Transverse colon (tissue), 4 donors: ENCODE results near the gene NYNRIN. TPM values are rescaled to one million over a fixed set of nuclear protein-coding genes. Genes with fewer than 3 reads are reported as not detected.

Experiments
- DNase-seq: peaks from one replicate; pipeline ENCODE4 v3.0.0-alpha.2; 2019
- H3K27ac ChIP-seq, 4 donors: fragments of 200-600 bp; sonication (generic); 2 replicates each; pipeline ENCODE4 v1.5.1; 2016 to 2018; ENCODE audit warnings: inconsistent platforms in 4 of 4
- H3K27me3 ChIP-seq: fragments of 200-600 bp; sonication (generic); 2 replicates; pipeline ENCODE4 v1.5.1; 2017; ENCODE audit warnings: inconsistent platforms
- H3K36me3 ChIP-seq, 4 donors: fragments of 200-600 bp; sonication (generic); 2 replicates each; pipeline ENCODE4 v1.5.1; 2017 to 2019; ENCODE audit warnings: inconsistent platforms in 4 of 4
- H3K4me1 ChIP-seq, 4 donors: fragments of 200-600 bp; sonication (generic); 2 replicates each; pipeline ENCODE4 v1.5.1; 2017 to 2020; ENCODE audit warnings: inconsistent platforms in 4 of 4
- H3K4me3 ChIP-seq, 4 donors: fragments of 200-600 bp; sonication (generic); 1 replicate in 1 of 4; 2 replicates in 3 of 4; pipeline versions ENCODE4 v1.5.1 to v1.6.1; 2017 to 2019; ENCODE audit warnings: inconsistent platforms in 4 of 4
- H3K9me3 ChIP-seq, 2 donors: fragments of 200-600 bp; sonication (generic); 2 replicates each; pipeline ENCODE4 v1.5.1; 2017 to 2019; ENCODE audit warnings: inconsistent platforms in 2 of 2
- CTCF ChIP-seq, 5 experiments: fragments of 200-600 bp in 3 of 5; fragments of 450-650 bp in 2 of 5; sonication (generic) in 3 of 5; IDR thresholded peaks; 1 replicate in 2 of 5; 2 replicates in 3 of 5; pipeline ENCODE4 v1.5.1; 2016 to 2017; ENCODE audit warnings: antibody characterized with exemption in 5 of 5, inconsistent platforms in 3 of 5, mild to moderate bottlenecking in 2 of 5, moderate library complexity in 1 of 5
- EP300 ChIP-seq: sonication (generic); formaldehyde crosslinking; IDR thresholded peaks from one replicate; pipeline ENCODE4 v1.6.1; 2017; ENCODE audit warnings: antibody characterized with exemption, low read depth
- POLR2A ChIP-seq: fragments of 450-650 bp; IDR thresholded peaks from one replicate; pipeline ENCODE4 v1.6.1; 2016; ENCODE audit warnings: antibody characterized with exemption, mild to moderate bottlenecking, moderate library complexity
- POLR2AphosphoS5 ChIP-seq, 3 donors: sonication (generic); formaldehyde crosslinking; IDR thresholded peaks; one replicate each; pipeline ENCODE4 v1.6.1; 2016; ENCODE audit warnings: antibody characterized with exemption in 3 of 3
- WGBS, 2 donors: methylation state at CpG; one replicate each; pipeline ENCODE4 v1.1.5; 2018; ENCODE audit warnings: low coverage in 1 of 2; 5-methylcytosine and 5-hydroxymethylcytosine counted together
- in situ Hi-C, 4 donors: fragments of 200-750 bp; cut with MboI; loops; one replicate each; pipeline versions ENCODE4 v1.15.0 to v1.15.1; 2017; ENCODE audit warnings: low sequenced_read_pairs in 3 of 4, low pct_ligation_motif_present in 1 of 4, low pct_unique_long_range_greater_than_20kb in 1 of 4
- intact Hi-C: fragments of 100-400 bp; cut with DNase I; formaldehyde crosslinking; loops from one replicate; pipeline ENCODE4 v1.15.1; 2023; ENCODE audit warnings: low total_unique reads
- total RNA-seq, 4 donors: library from RNA; depleted of rRNA; stranded (reverse); fragments of >200 nt; gene quantifications; one replicate each; pipeline ENCODE4 v1.1.0, GENCODE V29; 2016

The NYNRIN gene
- total RNA-seq, 4 donors from 2014 or later: 2.6 to 11.4 (median 9.0) TPM

DNA sequence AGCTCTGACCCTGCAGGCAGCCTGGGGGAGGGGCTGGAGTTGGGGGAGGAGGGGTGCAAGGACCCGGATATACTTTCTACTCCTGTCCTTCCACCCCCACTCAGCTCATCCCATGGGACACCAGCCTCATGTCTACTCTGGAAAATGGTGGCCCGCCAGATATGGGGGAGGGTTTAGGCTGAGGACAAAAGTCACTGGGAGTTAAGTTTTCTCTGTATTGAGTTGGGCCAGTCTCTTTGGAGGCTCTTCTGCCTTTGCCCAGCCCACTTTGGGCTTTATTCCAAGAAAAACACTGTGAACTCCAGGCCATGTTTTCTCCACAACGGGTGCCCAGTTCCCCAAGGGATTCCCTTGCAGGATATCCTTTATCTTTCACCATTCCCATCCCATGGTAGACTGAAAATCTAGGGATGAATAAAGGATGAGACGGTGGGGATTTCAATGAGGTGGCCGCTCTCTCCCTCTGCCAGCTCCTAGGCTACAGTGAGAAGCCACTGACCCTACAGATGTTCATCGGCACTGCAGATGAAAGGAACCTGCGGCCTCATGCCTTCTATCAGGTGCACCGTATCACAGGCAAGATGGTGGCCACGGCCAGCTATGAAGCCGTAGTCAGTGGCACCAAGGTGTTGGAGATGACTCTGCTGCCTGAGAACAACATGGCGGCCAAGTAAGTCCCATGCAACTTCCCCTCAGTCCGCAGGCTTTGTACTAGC, 25.9 kb upstream of the NYNRIN start:
- no peak for DNase-seq
- H3K27ac ChIP-seq: no peak overlapping the region
- no peak for TF ChIP-seq POLR2A
- TF ChIP-seq POLR2AphosphoS5 (IDR thresholded peaks at IDR 0.05): no peak
- TF ChIP-seq EP300: no peak
- TF ChIP-seq CTCF (IDR thresholded peaks at IDR 0.05): no peak
- H3K9me3 ChIP-seq: no peaks in the 10 kb centered on the region
- peaks cover 0 to 19% (median 7%) of the 10 kb centered on the region in 4 donors for H3K4me1 ChIP-seq
- peaks cover 11% of the 10 kb centered on the region for H3K27me3 ChIP-seq
- in situ Hi-C loops: no loop called here
- intact Hi-C loops: no loop called here
- 83 to 90% methylated on average over 2 to 12 of the region's 12 CpGs for WGBS, 2 donors
- H3K4me3 ChIP-seq: no peak overlapping the region
- peaks cover 0 to 4% (median 0%) of the 10 kb centered on the region in 4 donors for H3K36me3 ChIP-seq

GRCh38 chr14:24376448-24377070, 22.2 kb upstream of the NYNRIN start:
- Histone ChIP-seq H3K27ac (no peak overlapping the region), H3K36me3 (peaks cover 0 to 4% (median 0%) of the 10 kb centered on the region in 4 donors)

GRCh38 chr14:24377126-24377525, 21.7 kb upstream of the NYNRIN start:
- WGBS, 2 donors: 85% methylated on average over 7 of the region's 7 CpGs; no CpG with 5 or more reads in 1 of the 2 donors
- intact Hi-C loops: no loop called here
- H3K27ac ChIP-seq: no peak overlapping the region
- TF ChIP-seq CTCF (IDR thresholded peaks at IDR 0.05): no peak
- TF ChIP-seq POLR2AphosphoS5 (IDR thresholded peaks at IDR 0.05): no peak
- no peak for TF ChIP-seq EP300
- TF ChIP-seq POLR2A: no peak
- no peak overlapping the region for H3K4me3 ChIP-seq
- no peaks in the 10 kb centered on the region for H3K9me3 ChIP-seq
- H3K4me1 ChIP-seq: peaks cover 0 to 7% (median 0%) of the 10 kb centered on the region in 4 donors
- peaks cover 0 to 4% (median 0%) of the 10 kb centered on the region in 4 donors for H3K36me3 ChIP-seq
- no peaks in the 10 kb centered on the region for H3K27me3 ChIP-seq
- in situ Hi-C loops: no loop called here
- DNase-seq: no peak

More at GRCh38 chr14:24376448-24377070, 22.2 kb upstream of the NYNRIN start:
- peaks cover 0 to 7% (median 0%) of the 10 kb centered on the region in 4 donors for H3K4me1 ChIP-seq
- no peak for DNase-seq
- no peak overlapping the region for H3K4me3 ChIP-seq
- H3K9me3 ChIP-seq: no peaks in the 10 kb centered on the region
- 67 to 83% methylated on average over 6 to 16 of the region's 16 CpGs for WGBS, 2 donors
- no peaks in the 10 kb centered on the region for H3K27me3 ChIP-seq
- in situ Hi-C loops (no loop called here), intact Hi-C loops (no loop called here)
- TF ChIP-seq POLR2AphosphoS5 (IDR thresholded peaks at IDR 0.05): no peak
- no peak for TF ChIP-seq EP300
- no peak for TF ChIP-seq POLR2A
- no peak for TF ChIP-seq CTCF (IDR thresholded peaks at IDR 0.05)

DNA sequence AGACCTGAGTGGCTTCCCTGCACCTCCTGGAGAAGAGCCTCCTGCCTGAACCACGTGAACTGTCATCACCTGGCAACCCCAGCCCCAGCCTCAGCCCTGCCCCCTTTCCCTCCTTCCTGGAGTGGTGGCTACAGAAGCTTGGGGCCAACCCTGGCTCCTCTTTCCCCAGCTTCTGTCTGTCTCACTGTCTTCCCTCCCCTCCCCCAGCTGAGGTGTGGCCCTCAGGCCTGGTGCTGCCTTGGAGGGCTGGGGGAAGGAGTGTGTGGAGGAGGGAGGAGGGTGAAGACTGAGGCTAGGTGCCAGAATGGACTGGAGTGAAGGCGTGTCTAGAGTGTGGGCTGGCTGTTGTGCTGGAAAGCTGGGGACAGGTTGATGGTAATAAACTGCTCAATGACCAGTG, 21.1 kb upstream of the NYNRIN start:
- Histone ChIP-seq H3K9me3 (no peaks in the 10 kb centered on the region), H3K27ac (no peak overlapping the region), H3K27me3 (no peaks in the 10 kb centered on the region), H3K4me3 (no peak overlapping the region), H3K36me3 (peaks cover 0 to 4% (median 0%) of the 10 kb centered on the region in 4 donors), H3K4me1 (peaks cover 0 to 7% (median 0%) of the 10 kb centered on the region in 4 donors)
- no peak for TF ChIP-seq EP300
- TF ChIP-seq POLR2AphosphoS5 (IDR thresholded peaks at IDR 0.05): no peak
- no peak for TF ChIP-seq CTCF (IDR thresholded peaks at IDR 0.05)
- TF ChIP-seq POLR2A: no peak
- intact Hi-C loops: no loop called here
- in situ Hi-C loops: no loop called here
- DNase-seq: no peak
- WGBS, 2 donors: 30% methylated on average over 2 of the region's 2 CpGs; no CpG with 5 or more reads in 1 of the 2 donors
